SK-N-SH (cell line): ENCODE data around the gene CLEC5A. TPM values are rescaled to one million over a fixed set of nuclear protein-coding genes. Genes with fewer than 3 reads are reported as not detected.

Experiments used
- CTCF ChIA-PET: fragments of 300-600, 350-600 bp; formaldehyde crosslinking; extraction: SDS; loops from one replicate; lab custom pipeline; 2021; lab: Yijun Ruan, JAX
- POLR2A ChIA-PET: fragments of 350-600 bp; sonication (Branson Sonifier 250); formaldehyde crosslinking; extraction: SDS; loops from one replicate; lab custom pipeline; 2020; ENCODE audit warnings: antibody characterized with exemption, inconsistent platforms; lab: Yijun Ruan, JAX
- DNase-seq: peaks from one replicate; pipeline ENCODE4 v3.0.0; 2012
- H2AFZ ChIP-seq: fragments of 200-600 bp; sonication (generic); 2 replicates; pipeline ENCODE4 v1.8.1; 2016; ENCODE audit warnings: antibody characterized with exemption, mild to moderate bottlenecking, low read depth
- H3F3A ChIP-seq: fragments of 200-600 bp; sonication (generic); replicated peaks from 2 replicates; pipeline ENCODE3; 2016; ENCODE audit warnings: antibody characterized with exemption, mild to moderate bottlenecking; ENCODE audit not compliant: insufficient read depth
- H3K27ac ChIP-seq, 2 experiments: fragments of 200-500 bp in 1 of 2; fragments of 200-600 bp in 1 of 2; sonication (Bioruptor generic) in 1 of 2; sonication (generic), shearing (Covaris generic) in 1 of 2; 2 replicates each; pipeline versions ENCODE4 v1.5.1 to v1.6.1; 2014 to 2016; ENCODE audit warnings: low read depth in 2 of 2, inconsistent platforms in 1 of 2, low read length in 1 of 2, mild to moderate bottlenecking in 1 of 2, mixed read lengths in 1 of 2
- H3K27me3 ChIP-seq: fragments of 200-600 bp; sonication (generic), shearing (Covaris generic); 2 replicates; pipeline ENCODE4 v1.6.1; 2016; ENCODE audit warnings: mixed run types; ENCODE audit not compliant: insufficient read depth
- H3K36me3 ChIP-seq, 2 experiments: fragments of 200-500 bp in 1 of 2; fragments of 200-600 bp in 1 of 2; sonication (Bioruptor generic) in 1 of 2; sonication (generic) in 1 of 2; replicated peaks in 1 of 2; 2 replicates each; pipeline versions ENCODE3 to v1.5.1; 2014 to 2016; ENCODE audit warnings: low read length in 1 of 2, mild to moderate bottlenecking in 1 of 2; ENCODE audit not compliant: insufficient read depth in 2 of 2, control insufficient read depth in 1 of 2
- H3K4me1 ChIP-seq, 2 experiments: fragments of 200-500 bp in 1 of 2; fragments of 200-600 bp in 1 of 2; sonication (Bioruptor generic) in 1 of 2; sonication (generic), shearing (Covaris generic) in 1 of 2; 2 replicates each; pipeline versions ENCODE4 v1.5.1 to v1.6.1; 2014 to 2016; ENCODE audit warnings: low read depth in 1 of 2, low read length in 1 of 2, mixed run types in 1 of 2; ENCODE audit not compliant: insufficient read depth in 2 of 2, control insufficient read depth in 1 of 2
- H3K4me2 ChIP-seq: fragments of 200-600 bp; sonication (generic), shearing (Covaris generic); 2 replicates; pipeline ENCODE4 v1.6.1; 2017; ENCODE audit warnings: mixed run types
- H3K4me3 ChIP-seq, 2 experiments: fragments of 200-500 bp in 1 of 2; fragments of 200-600 bp in 1 of 2; sonication (Bioruptor generic) in 1 of 2; sonication (generic), shearing (Covaris generic) in 1 of 2; 2 replicates each; pipeline versions ENCODE4 v1.5.1 to v1.8.1; 2014 to 2016; ENCODE audit warnings: low read depth in 2 of 2, inconsistent platforms in 1 of 2, low read length in 1 of 2, mild to moderate bottlenecking in 1 of 2, mixed read lengths in 1 of 2, moderate library complexity in 1 of 2
- H3K79me2 ChIP-seq: fragments of 200-600 bp; sonication (generic); 2 replicates; pipeline ENCODE4 v1.8.1; 2017; ENCODE audit warnings: mild to moderate bottlenecking; ENCODE audit not compliant: insufficient read depth
- H3K9ac ChIP-seq: fragments of 200-600 bp; sonication (generic); 2 replicates; pipeline ENCODE4 v1.6.1; 2017; ENCODE audit warnings: mixed run types
- H3K9me2 ChIP-seq: fragments of 200-600 bp; sonication (generic); 2 replicates; pipeline ENCODE4 v1.6.1; 2017; ENCODE audit warnings: mixed run types
- H3K9me3 ChIP-seq: fragments of 200-600 bp; sonication (generic); 2 replicates; pipeline ENCODE4 v1.6.1; 2017; ENCODE audit warnings: mixed run types, mild to moderate bottlenecking, moderate library complexity
- H4K20me1 ChIP-seq: fragments of 200-600 bp; sonication (generic); 2 replicates; pipeline ENCODE4 v1.6.1; 2017; ENCODE audit warnings: mild to moderate bottlenecking, mixed run types; ENCODE audit not compliant: insufficient read depth
- EZH2phosphoT487 ChIP-seq: fragments of 200-600 bp; sonication (generic); IDR thresholded peaks from 2 replicates; pipeline ENCODE4 v1.6.1; 2017; ENCODE audit warnings: low read depth, mixed run types, mild to moderate bottlenecking, antibody characterized with exemption, moderate library complexity, borderline replicate concordance
- GABPA ChIP-seq: IDR thresholded peaks from 2 replicates; pipeline ENCODE4 v1.4.0; 2012; ENCODE audit warnings: low read depth, mild to moderate bottlenecking
- MAX ChIP-seq: IDR thresholded peaks from 2 replicates; pipeline ENCODE4 v1.4.0; 2012; ENCODE audit warnings: low read depth
- NFIC ChIP-seq: IDR thresholded peaks from 2 replicates; pipeline ENCODE4 v1.4.0; 2012; ENCODE audit warnings: borderline replicate concordance
- NRF1 ChIP-seq: IDR thresholded peaks from 2 replicates; pipeline ENCODE4 v1.6.1; 2012; ENCODE audit warnings: low read depth, mild to moderate bottlenecking, low read length
- RAD21 ChIP-seq: IDR thresholded peaks from 2 replicates; pipeline ENCODE4 v1.6.1; 2012; ENCODE audit warnings: mild to moderate bottlenecking, low read length
- REST ChIP-seq: IDR thresholded peaks from 2 replicates; pipeline ENCODE4 v1.6.1; 2012; ENCODE audit warnings: mild to moderate bottlenecking, low read depth, low read length, moderate library complexity
- RXRA ChIP-seq: IDR thresholded peaks from 2 replicates; pipeline ENCODE4 v1.4.0; 2012; ENCODE audit warnings: low read depth, mild to moderate bottlenecking, borderline replicate concordance
- SIN3A ChIP-seq: IDR thresholded peaks from 2 replicates; pipeline ENCODE4 v1.6.1; 2012; ENCODE audit warnings: low read depth, mild to moderate bottlenecking, low read length, moderate library complexity, borderline replicate concordance
- SMC3 ChIP-seq: IDR thresholded peaks from 2 replicates; pipeline ENCODE4 v1.6.1; 2012; ENCODE audit warnings: low read depth, low read length, improper control_type of control experiment
- TAF1 ChIP-seq: IDR thresholded peaks from 2 replicates; pipeline ENCODE4 v1.6.1; 2012; ENCODE audit warnings: low read depth, mild to moderate bottlenecking, low read length, moderate library complexity, borderline replicate concordance
- TCF12 ChIP-seq: IDR thresholded peaks from 2 replicates; pipeline ENCODE4 v1.4.0; 2012
- USF1 ChIP-seq: IDR thresholded peaks from 2 replicates; pipeline ENCODE4 v1.4.0; 2012; ENCODE audit warnings: low read depth, borderline replicate concordance
- USF2 ChIP-seq: fragments of 150-350 bp; IDR thresholded peaks from 2 replicates; pipeline ENCODE4 v1.6.1; 2017; ENCODE audit warnings: antibody characterized with exemption, low read length, low read depth, borderline replicate concordance
- ZBTB33 ChIP-seq: IDR thresholded peaks from 2 replicates; pipeline ENCODE4 v1.4.0; 2012; ENCODE audit warnings: low read depth, borderline replicate concordance
- WGBS: methylation state at CpG from one replicate; pipeline ENCODE4 v1.1.6; 2017; ENCODE audit warnings: low lambda C conversion rate; 5-methylcytosine and 5-hydroxymethylcytosine counted together
- polyA plus RNA-seq, 3 experiments: library from polyadenylated mRNA; depleted of rRNA; stranded (reverse); fragments of >200 nt; gene quantifications; 2 replicates each; pipeline ENCODE4 v1.2.3, GENCODE V29; 2012

CLEC5A gene
- polyA plus RNA-seq, 1 of the 3 experiments (the other 2 are of a cell fraction) = not detected

- TF ChIP-seq ZBTB33 = no peak
These were observed 9.3 kb upstream of the CLEC5A start (continued) for GRCh38 chr7:141956084-141956483.

- WGBS = 3% methylated on average over 1 of the region's 1 CpG
- Histone ChIP-seq H3K4me3 (no peak overlapping the region), H3K9ac (no peak overlapping the region), H3K9me3 (no peaks in the 10 kb centered on the region), H3K4me2 (no peak overlapping the region), H3F3A (no peaks in the 10 kb centered on the region), H3K27me3 (no peaks in the 10 kb centered on the region; the same call in 1 of the 2 replicates), H3K9me2 (no peaks in the 10 kb centered on the region), H2AFZ (no peak overlapping the region), H4K20me1 (no peaks in the 10 kb centered on the region), H3K36me3 (no peaks in the 10 kb centered on the region), H3K4me1 (no peaks in the 10 kb centered on the region), H3K27ac (no peak overlapping the region), H3K79me2 (no peaks in the 10 kb centered on the region)
- no peak for DNase-seq
- no peak for TF ChIP-seq SIN3A
- no peak for TF ChIP-seq SMC3
- TF ChIP-seq NFIC = no peak
- no peak for TF ChIP-seq ZBTB33
- TF ChIP-seq MAX = no peak
- TF ChIP-seq EZH2phosphoT487 = no peak
- CTCF ChIA-PET = interaction anchor here (2.3 kb wide), 1 partner anchor 22 kb away, joined by 8 read pairs; no protein-coding TSS in a partner anchor
- POLR2A ChIA-PET = no interaction called here
These were observed 7.6 kb upstream of the CLEC5A start for GRCh38 chr7:141954334-141954733.

- Histone ChIP-seq H3K27me3 (no peaks in the 10 kb centered on the region; the same call in 1 of the 2 replicates), H3K4me2 (no peak overlapping the region), H3K9ac (no peak overlapping the region), H3K9me3 (no peaks in the 10 kb centered on the region), H3K9me2 (no peaks in the 10 kb centered on the region), H3K4me3 (no peak overlapping the region), H3K4me1 (no peaks in the 10 kb centered on the region), H3K27ac (no peak overlapping the region), H3F3A (no peaks in the 10 kb centered on the region), H3K36me3 (no peaks in the 10 kb centered on the region), H3K79me2 (no peaks in the 10 kb centered on the region), H2AFZ (no peak overlapping the region), H4K20me1 (no peaks in the 10 kb centered on the region)
- DNase-seq = no peak
- ChIA-PET POLR2A (no interaction called here), CTCF (no interaction called here)
- no CpG with 5 or more reads among the region's 1 CpG for WGBS
- TF ChIP-seq MAX = no peak
- no peak for TF ChIP-seq TCF12
- TF ChIP-seq NRF1 = no peak
- no peak for TF ChIP-seq TAF1
- TF ChIP-seq RAD21 = no peak
- no peak for TF ChIP-seq RXRA
- TF ChIP-seq REST = no peak
- TF ChIP-seq SIN3A = no peak
- TF ChIP-seq USF2 = no peak
- no peak for TF ChIP-seq GABPA
- no peak for TF ChIP-seq USF1
These were observed 5.7 kb upstream of the CLEC5A start for GRCh38 chr7:141952461-141952860.
